Esophagus mucosa (tissue), 1 donor: ENCODE measurements around the gene SYT17. TPM values are rescaled to one million over a fixed set of nuclear protein-coding genes. Genes with fewer than 3 reads are reported as not detected.
"Not testable (repeated sequence)": the region's sequence is repeated elsewhere in the genome, so short reads cannot be mapped to it uniquely, and the experiment has no call there.

Experiments
- ATAC-seq: fragments of 200-7000 bp; cut with Tn5 transposase; one replicate; pipeline ENCODE4 v1.9.1; 2020
- total RNA-seq: library from RNA; stranded (reverse); gene quantifications from one replicate; pipeline ENCODE4 v1.2.4, GENCODE V29; 2023
- donor health status: DM: yes; HTN: yes; CAD: no.

SYT17 gene
- total RNA-seq, 1 donor from 2014 or later = 2.0 TPM

DNA sequence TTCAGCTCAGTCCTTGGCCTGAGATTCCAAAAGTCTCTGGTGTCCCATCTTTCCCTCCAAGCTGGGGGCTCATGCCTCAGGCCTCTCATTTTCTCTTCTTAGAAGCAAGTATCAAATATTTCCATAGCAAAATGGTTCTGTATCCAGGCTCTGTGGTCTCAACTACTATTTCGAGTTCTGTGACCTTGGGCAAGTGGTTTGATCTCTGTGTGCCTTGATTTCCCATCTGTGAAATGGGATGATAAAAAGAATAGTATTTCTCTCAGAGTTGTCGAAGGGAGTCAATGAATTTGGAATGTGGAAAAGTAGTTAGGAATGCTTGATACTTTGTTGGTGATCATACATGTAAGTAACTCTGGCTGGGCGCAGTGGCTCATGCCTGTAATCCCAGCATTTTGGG is 6.4 kb downstream of the SYT17 start:
- no peak for ATAC-seq

DNA sequence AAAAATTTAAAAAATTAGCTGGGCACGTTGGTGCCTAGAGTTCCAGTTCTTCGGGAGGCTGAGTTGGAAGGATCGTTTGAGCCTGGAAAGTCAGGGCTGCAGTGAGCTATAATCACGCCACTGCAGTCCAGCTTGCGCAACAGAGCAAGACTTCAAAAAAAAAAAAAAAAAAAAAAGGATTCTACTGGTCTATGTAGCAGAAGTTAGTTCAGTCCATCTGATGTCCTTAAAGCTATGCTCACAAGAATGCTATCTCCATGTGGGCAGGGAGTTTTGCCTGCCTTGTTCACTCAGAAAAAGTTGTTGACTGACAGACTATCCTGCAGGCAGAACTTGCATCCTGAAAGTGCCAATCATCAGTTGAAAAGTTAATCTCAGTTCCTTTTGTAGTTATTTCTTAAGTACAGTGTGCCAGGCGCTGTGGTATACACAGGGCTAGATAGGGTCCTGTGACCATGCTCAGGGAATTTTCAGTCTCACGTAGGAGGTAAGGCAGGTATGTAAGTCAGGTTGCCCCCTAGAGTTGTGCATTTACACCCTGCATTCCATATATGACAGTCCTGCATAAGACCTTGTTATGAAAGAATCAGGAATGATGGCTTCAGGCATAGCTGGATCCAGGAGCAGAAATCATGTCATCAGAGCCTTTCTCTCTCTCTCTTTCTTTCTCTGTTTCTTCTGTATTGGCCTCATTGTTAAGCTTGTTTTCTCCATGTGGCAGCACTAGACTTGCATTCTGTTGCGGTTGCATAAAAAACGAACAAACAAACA is 7.6 kb downstream of the SYT17 start:
- ATAC-seq = no peak

- no peak for ATAC-seq
Measured at GRCh38 chr16:19177111-19177739, 9.2 kb downstream of the SYT17 start.

GRCh38 chr16:19179546-19180490 is 11.8 kb downstream of the SYT17 start:
- peak; percentile 65 for ATAC-seq

DNA sequence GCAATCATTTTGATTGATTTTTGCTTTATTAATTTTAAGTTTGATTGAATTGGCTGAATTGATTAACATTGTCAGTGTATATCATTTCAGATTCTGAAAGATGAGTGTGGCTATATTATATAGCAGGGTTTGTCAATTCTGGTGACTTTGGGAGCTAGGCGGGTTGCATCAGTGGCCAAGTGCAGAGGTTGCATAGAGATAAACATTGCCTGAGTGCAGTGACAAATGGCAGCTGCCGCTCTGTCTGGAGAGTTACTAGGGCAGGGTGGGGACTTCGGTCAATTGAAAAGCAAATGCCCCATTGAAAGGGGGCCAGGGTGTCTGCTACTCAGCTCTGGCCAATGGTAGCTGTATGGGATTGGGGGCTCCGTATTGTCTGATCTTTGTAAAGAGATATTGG is 12.7 kb downstream of the SYT17 start:
- no peak for ATAC-seq

GRCh38 chr16:19182481-19182880 is 14.4 kb downstream of the SYT17 start:
- no peak for ATAC-seq

DNA sequence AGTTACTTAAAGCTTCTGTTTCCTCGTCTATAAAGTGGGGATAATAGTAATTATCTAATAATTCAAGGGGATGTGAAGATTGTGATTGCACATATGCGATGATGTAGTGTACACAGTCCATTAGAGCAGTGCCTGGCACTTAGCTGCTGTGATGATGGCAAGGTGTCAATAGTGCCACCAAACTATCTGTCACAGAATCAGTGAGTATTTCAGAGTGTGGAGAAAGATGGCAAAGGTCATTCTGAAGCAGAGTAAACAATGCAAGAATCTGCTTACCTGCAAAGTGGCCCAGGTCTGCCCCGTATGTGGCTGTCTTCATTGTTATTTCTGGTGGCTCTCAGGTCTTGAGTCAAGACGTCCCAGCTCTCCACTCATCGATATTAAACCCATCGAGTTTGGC is 15.1 kb downstream of the SYT17 start:
- no peak for ATAC-seq

DNA sequence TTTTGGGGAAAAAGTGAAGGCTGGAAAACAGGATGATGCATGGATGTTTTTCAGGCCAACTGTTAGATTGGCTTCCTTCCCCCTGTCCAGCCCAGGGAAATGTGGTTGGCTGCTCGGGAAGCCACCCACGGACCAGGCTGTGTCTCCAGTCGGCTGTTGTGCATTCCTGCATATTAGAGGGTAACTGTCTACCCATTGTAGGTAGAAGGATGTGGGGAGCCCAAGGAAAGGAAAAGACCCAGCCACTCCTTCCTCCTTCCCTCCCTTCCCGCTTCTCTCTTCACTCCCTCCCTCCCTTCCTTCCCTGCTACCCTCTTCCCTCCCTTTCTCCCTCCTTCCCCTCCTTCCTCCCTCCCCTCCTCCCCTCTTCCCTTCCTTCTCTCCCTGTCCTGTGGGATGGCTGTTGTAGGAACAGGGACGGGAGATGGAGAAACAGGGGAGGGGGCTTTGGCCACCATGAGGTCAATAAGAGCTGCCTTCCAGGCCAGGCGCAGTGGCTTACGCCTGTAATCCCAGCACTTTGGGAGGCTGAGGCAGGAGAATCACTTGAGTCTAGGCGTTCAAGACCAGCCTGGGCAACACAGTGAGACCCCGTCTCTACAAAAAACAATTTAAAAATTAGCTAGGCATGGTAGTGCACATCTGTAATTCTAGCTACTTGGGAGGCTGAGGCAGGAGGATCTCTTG is 16.9 kb downstream of the SYT17 start:
- ATAC-seq = no peak

DNA sequence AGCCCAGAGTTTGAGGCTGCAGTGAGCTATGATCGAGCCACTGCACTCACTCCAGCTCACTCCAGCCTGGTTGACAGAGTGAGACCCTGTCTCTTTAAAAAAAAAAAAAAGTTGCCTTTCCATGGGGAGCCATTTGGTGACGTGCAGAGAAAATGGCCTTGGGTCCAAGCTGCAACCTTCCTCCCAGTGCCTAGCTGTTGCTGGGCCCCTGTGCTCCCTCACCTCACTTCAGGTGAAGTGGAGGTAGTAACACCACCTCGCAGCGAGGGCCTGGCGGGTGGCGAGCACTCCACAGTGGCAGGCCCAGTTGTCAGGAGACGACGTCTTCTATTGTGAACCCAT is 17.4 kb downstream of the SYT17 start:
- no peak for ATAC-seq

- no peak for ATAC-seq
Measured at GRCh38 chr16:19186408-19186807, 18.4 kb downstream of the SYT17 start.

GRCh38 chr16:19187961-19188360 is 19.9 kb downstream of the SYT17 start:
- ATAC-seq = not testable (repeated sequence)

GRCh38 chr16:19188406-19188805 is 20.4 kb downstream of the SYT17 start:
- no peak for ATAC-seq

DNA sequence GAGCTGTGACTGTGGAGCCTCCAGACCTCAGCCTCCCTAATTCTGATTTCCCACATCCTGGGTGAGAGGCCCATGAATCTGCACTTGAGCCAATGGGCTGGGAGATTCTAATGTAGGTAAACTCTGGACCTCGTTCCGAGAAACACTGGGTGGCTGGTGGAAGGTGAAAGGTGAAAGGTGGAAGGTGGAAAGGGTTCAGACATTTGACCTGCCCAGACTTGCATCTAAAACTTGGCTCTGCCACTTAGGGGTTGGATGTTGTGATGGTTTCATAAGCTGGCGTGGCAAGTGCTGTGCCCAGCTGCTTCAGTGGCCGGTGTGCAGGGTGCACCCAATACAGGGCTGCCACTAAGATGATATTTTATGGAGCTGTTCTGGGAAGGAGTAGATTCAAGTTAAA is 24.8 kb downstream of the SYT17 start:
- ATAC-seq = no peak

DNA sequence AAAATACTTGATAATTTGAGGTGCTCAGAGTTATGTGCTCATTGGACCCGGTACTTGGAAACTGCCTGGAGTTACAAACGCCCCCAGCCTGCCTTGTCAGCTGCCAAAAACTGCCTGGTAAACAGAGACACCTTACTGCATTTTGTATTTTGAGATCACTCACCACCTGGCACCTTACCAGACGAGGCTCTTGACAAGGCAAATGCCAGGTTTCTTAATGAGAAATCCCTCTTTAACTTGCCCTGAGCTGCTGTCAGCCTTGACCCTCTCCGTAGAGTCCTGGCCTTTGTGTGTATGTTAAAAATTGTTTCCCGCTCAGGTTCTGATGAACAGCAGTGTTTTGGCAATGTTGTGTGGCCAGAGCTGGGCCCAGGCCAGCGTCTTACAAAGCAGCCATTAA is 28.8 kb downstream of the SYT17 start:
- ATAC-seq = no peak

DNA sequence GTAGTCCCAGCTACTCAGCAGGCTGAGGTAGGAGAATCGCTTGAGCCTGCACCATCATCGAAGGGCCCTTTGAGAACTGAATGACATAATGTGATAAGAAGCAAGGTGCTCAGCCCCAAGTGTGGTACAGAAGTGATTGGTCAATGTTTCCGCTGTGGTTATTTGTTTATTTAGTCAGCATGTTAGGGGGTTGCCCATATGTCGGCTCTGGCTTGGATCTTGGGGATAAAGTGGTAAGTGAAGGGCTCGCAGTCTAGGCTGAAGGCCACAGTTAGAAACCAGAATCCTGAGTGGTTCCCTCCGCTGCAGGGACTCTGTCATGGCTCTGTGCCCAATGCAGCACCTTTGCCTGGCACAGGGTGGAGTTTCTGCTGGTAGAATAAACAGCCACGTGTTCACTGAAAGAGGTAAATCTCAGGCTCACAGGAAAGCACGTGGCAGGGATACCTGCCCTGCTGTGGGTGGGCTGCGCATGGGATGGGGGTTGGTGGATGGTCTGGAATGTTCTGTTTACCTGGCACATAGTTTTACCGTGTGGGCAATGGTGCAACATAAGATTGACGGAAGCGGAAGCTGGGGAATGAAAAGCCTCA is 35.4 kb downstream of the SYT17 start:
- no peak for ATAC-seq

- no peak for ATAC-seq
Measured at GRCh38 chr16:19210280-19210924, 42.4 kb downstream of the SYT17 start.

GRCh38 chr16:19210968-19211367 is 42.9 kb downstream of the SYT17 start:
- ATAC-seq = no peak

- ATAC-seq = no peak
Measured at GRCh38 chr16:19212059-19212458, 44.0 kb downstream of the SYT17 start.

DNA sequence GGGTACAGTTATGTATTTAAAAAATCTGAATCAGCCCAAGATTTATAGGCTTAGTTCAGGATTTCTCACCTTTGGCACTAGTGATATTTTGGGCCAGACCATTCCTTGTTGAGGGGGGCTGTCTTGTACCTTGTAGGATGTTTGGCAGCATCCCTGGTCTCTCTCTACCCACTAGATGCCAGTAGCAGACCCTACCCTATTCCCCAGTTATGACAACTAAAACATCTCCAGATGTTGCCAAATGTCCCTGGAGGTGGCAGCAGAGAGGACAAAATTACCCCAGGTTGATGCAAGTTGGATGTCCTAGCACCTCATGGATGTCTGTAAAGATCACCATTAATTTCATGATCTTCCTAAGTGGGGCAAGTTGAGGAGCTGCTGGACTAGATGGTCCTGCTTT is 45.8 kb downstream of the SYT17 start:
- no peak for ATAC-seq

GRCh38 chr16:19215705-19216104 is 47.7 kb downstream of the SYT17 start:
- ATAC-seq = no peak

DNA sequence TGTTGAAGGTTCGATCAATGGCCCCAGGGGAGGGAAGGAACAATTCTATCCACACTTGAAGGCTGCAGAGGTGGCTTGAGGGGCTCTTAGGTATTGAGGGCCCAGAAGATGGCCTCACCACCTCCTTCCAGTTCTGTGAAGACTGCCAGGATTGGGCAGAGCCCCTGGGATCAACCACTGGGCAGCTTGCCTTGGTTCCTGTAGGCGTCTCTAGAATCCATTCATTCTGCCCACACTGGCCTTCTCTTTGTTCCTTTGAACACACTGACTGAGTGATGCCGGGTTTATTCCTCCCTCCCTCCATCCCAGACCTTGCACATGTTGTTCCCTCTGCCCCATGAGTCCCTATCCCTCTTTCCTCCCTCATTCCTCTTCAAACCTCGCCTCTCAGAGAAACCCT is 50.5 kb downstream of the SYT17 start:
- no peak for ATAC-seq

DNA sequence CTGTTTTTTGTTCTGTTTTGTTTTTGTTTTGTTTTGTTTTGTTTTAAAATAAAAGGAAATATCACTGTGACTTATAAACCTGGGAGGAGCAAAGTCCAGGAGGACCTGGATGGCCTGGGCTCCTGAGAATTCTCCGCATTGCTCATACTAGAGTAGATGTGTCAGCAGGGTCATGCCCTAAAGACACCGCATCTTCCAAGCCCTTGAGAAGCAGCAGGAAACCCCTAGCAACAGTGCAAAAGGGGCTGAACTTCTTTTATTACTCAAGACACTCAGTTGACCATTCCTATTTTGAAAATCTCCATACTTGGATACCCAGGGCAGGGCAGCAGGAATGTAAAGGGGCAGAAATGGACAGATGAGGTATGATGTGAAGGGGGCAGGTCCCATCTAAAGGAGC is 51.8 kb downstream of the SYT17 start:
- no peak for ATAC-seq
